ENCODE results near the gene PRORP. TPM values are rescaled to one million over a fixed set of nuclear protein-coding genes. Genes with fewer than 3 reads are reported as not detected.

PRORP gene
- polyA plus RNA-seq (2011; rRNA removed) (38.8 and 40.0 TPM in 2 replicates), polyA plus RNA-seq (2017; fragmentation: RNase III; extraction: RNeasy Plus Mini Kit Qiagen cat#74134 plus additional on column Dnase treatment) (28.9 to 29.3 TPM (median 29.2 TPM) in 3 replicates), polyA minus RNA-seq (2011; rRNA and poly(A)+ RNA removed) (31.0 and 46.6 TPM in 2 replicates)
- 17.3 and 18.1 TPM in 2 replicates for polyA plus RNA-seq (2012; cell fraction: cytosol; rRNA removed)
- 20.2 and 38.9 TPM in 2 replicates for polyA plus RNA-seq (2012; cell fraction: nucleus; rRNA removed)

DNA sequence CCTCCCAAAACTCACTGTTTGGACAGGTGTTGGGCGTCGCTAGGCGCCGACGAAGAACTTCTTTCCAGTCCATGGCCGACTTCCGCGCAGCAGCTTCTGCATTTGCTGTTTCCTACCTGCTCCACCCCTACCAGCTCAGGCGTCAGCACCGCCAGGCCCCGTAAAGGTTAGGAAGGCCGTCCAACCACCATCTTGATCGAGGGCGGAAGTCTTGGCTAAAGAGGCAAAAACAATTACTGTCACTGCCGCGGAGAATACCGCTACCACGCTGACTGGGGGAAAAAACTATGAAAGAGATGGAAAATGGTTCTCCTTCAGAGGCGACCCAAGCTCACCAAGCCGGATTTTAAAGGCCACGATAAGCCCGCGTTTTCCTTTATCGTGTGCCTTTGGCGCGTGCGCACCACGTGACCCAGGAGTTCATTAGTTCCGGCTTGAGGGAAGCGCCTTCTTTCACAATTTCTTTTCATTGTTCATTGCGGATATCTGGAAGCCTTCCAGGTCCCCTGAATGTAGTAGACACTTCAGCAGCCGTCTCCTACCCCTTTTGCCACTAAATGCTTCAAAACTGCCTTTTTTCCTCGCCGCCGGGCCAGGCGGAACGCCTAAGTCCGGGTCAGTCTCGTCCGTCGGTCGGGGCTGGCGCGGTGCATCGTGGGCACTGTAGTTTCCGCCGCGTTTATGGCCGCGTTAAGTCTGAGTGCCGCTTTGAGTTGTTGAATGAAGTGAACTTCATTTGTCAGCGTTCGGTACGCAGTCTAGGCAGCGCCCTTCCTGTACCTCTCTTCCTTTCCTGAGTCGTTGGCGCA is at the start of gene PRORP, which contains the start of gene PPP2R3C:
Gene PRORP, plus strand, starts transcription at position 666 of the 809 bp plus-strand sequence. CDS start 694 bp downstream, outside the sequence.
Gene PPP2R3C, minus strand, starts transcription at position 104 of the 809 bp plus-strand sequence. Its CDS starts 31 bp downstream, at position 73.
- DNase-seq (ENCODE audit: low read depth in 1 of 2, low spot score in 1 of 2): peak; percentile 74 to 99
- POLR2A ChIA-PET: interaction anchor here (0.5 to 3.0 kb wide), 17 partner anchors 11 to 479 kb away, joined by 3 to 22 read pairs (median 4); partner anchors contain the start of genes FAM177A1, NFKBIA, PSMA6 and SRP54
- Histone ChIP-seq H3K4me3 (peak within 1 kb of the TSS; percentile 90), H3K9me3 (no peaks in the 10 kb centered on the region), H3K4me2 (peak within 1 kb of the TSS; percentile 92), H3K4me1 (peaks cover 11% of the 10 kb centered on the region; the same call in 1 of the 3 replicates), H3K27ac (peak within 1 kb of the TSS; percentile 97 to 99)
- peak; percentile 46 for FAIRE-seq
- WGBS (ENCODE audit: missing lambda C conversion rate): 1% methylated on average over 52 of the region's 57 CpGs
- peak; percentile 94 to 96 for ATAC-seq
- CTCF ChIA-PET: interaction anchor here (0.5 to 2.2 kb wide), 3 partner anchors 76 to 181 kb away, joined by 3 to 5 read pairs (median 4); partner anchors contain the start of gene FAM177A1
- TF ChIP-seq ZFP36 (IDR thresholded peaks at IDR 0.05; ENCODE audit: borderline replicate concordance, partially characterized antibody) (no peak), POLR2AphosphoS2 (conservative IDR thresholded peaks at IDR 0.05; ENCODE audit: low read length) (no peak), PHF8 (IDR thresholded peaks at IDR 0.05; ENCODE audit: borderline replicate concordance, low read depth) (peak; percentile 68; the same call in 1 of the 2 replicates), HDAC2 (IDR thresholded peaks at IDR 0.05) (no peak), NR3C1 (IDR thresholded peaks at IDR 0.05) (no peak), CEBPB (IDR thresholded peaks at IDR 0.05) (0 out of 4 replicates have a peak, but pooled peaks of 1 of the 2 experiments have one; percentile 52), FOSL2 (IDR thresholded peaks at IDR 0.05) (no peak), FOSL2 (CRISPR knock-in tag; IDR thresholded peaks at IDR 0.05) (no peak), MAZ (IDR thresholded peaks at IDR 0.05; ENCODE audit: borderline replicate concordance, low read depth, low read length) (peak; percentile 46; the same call in 1 of the 2 replicates), SREBF2 (IDR thresholded peaks at IDR 0.05) (no peak), RARB (CRISPR knock-in tag; IDR thresholded peaks at IDR 0.05) (0 out of 2 replicates have a peak, but pooled peaks have one; percentile 63), EHMT2 (IDR thresholded peaks at IDR 0.05; ENCODE audit: low read depth) (no peak), CBX2 (IDR thresholded peaks at IDR 0.05; ENCODE audit: borderline replicate concordance, low read depth) (no peak), HOXA7 (CRISPR knock-in tag; IDR thresholded peaks at IDR 0.05) (peak; percentile 69; the same call in 1 of the 2 replicates), GATA3 (IDR thresholded peaks at IDR 0.05; ENCODE audit: borderline replicate concordance) (no peak; the same call in 1 of the 2 replicates), FOXS1 (CRISPR knock-in tag; IDR thresholded peaks at IDR 0.05) (0 out of 2 replicates have a peak, but pooled peaks have one; percentile 37), JUNB (IDR thresholded peaks at IDR 0.05) (no peak), SMC3 (IDR thresholded peaks at IDR 0.05) (no peak), RCOR1 (IDR thresholded peaks at IDR 0.05; ENCODE audit: low read depth, low read length) (no peak), HOXB13 (CRISPR knock-in tag; IDR thresholded peaks at IDR 0.05; ENCODE audit: low read depth) (no peak; the same call in none of the 2 replicates), MYC (IDR thresholded peaks at IDR 0.05; ENCODE audit: borderline replicate concordance, low read length) (peak; percentile 90), POLR2A (IDR thresholded peaks at IDR 0.05; ENCODE audit: low read length) (peak; percentile 26; the same call in 1 of the 2 replicates), FOSB (CRISPR knock-in tag; IDR thresholded peaks at IDR 0.05) (no peak), TP53 (CRISPR knock-in tag; IDR thresholded peaks at IDR 0.05) (peak; percentile 67; the same call in 1 of the 2 replicates), MAFK (IDR thresholded peaks at IDR 0.05; ENCODE audit: partially characterized antibody) (no peak), TFCP2L1 (CRISPR knock-in tag; IDR thresholded peaks at IDR 0.05) (0 out of 2 replicates have a peak, but pooled peaks have one; percentile 10), NPAS2 (CRISPR knock-in tag; IDR thresholded peaks at IDR 0.05; ENCODE audit: borderline replicate concordance) (peak; percentile 93), CBX8 (IDR thresholded peaks at IDR 0.05) (no peak)
- TF ChIP-seq, protein P1, sequence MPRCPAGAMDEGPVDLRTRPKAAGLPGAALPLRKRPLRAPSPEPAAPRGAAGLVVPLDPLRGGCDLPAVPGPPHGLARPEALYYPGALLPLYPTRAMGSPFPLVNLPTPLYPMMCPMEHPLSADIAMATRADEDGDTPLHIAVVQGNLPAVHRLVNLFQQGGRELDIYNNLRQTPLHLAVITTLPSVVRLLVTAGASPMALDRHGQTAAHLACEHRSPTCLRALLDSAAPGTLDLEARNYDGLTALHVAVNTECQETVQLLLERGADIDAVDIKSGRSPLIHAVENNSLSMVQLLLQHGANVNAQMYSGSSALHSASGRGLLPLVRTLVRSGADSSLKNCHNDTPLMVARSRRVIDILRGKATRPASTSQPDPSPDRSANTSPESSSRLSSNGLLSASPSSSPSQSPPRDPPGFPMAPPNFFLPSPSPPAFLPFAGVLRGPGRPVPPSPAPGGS (IDR thresholded peaks at IDR 0.05): peak; percentile 8; the same call in 1 of the 3 replicates
- TF ChIP-seq, protein P2, sequence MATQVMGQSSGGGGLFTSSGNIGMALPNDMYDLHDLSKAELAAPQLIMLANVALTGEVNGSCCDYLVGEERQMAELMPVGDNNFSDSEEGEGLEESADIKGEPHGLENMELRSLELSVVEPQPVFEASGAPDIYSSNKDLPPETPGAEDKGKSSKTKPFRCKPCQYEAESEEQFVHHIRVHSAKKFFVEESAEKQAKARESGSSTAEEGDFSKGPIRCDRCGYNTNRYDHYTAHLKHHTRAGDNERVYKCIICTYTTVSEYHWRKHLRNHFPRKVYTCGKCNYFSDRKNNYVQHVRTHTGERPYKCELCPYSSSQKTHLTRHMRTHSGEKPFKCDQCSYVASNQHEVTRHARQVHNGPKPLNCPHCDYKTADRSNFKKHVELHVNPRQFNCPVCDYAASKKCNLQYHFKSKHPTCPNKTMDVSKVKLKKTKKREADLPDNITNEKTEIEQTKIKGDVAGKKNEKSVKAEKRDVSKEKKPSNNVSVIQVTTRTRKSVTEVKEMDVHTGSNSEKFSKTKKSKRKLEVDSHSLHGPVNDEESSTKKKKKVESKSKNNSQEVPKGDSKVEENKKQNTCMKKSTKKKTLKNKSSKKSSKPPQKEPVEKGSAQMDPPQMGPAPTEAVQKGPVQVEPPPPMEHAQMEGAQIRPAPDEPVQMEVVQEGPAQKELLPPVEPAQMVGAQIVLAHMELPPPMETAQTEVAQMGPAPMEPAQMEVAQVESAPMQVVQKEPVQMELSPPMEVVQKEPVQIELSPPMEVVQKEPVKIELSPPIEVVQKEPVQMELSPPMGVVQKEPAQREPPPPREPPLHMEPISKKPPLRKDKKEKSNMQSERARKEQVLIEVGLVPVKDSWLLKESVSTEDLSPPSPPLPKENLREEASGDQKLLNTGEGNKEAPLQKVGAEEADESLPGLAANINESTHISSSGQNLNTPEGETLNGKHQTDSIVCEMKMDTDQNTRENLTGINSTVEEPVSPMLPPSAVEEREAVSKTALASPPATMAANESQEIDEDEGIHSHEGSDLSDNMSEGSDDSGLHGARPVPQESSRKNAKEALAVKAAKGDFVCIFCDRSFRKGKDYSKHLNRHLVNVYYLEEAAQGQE (IDR thresholded peaks at IDR 0.05): no peak
- TF ChIP-seq, protein P3, sequence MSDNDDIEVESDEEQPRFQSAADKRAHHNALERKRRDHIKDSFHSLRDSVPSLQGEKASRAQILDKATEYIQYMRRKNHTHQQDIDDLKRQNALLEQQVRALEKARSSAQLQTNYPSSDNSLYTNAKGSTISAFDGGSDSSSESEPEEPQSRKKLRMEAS (IDR thresholded peaks at IDR 0.05): peak; percentile 97
- TF ChIP-seq, protein P4, sequence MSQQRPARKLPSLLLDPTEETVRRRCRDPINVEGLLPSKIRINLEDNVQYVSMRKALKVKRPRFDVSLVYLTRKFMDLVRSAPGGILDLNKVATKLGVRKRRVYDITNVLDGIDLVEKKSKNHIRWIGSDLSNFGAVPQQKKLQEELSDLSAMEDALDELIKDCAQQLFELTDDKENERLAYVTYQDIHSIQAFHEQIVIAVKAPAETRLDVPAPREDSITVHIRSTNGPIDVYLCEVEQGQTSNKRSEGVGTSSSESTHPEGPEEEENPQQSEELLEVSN (IDR thresholded peaks at IDR 0.05; ENCODE audit: borderline replicate concordance, low read depth): peak; percentile 88
- TF ChIP-seq, protein P5, sequence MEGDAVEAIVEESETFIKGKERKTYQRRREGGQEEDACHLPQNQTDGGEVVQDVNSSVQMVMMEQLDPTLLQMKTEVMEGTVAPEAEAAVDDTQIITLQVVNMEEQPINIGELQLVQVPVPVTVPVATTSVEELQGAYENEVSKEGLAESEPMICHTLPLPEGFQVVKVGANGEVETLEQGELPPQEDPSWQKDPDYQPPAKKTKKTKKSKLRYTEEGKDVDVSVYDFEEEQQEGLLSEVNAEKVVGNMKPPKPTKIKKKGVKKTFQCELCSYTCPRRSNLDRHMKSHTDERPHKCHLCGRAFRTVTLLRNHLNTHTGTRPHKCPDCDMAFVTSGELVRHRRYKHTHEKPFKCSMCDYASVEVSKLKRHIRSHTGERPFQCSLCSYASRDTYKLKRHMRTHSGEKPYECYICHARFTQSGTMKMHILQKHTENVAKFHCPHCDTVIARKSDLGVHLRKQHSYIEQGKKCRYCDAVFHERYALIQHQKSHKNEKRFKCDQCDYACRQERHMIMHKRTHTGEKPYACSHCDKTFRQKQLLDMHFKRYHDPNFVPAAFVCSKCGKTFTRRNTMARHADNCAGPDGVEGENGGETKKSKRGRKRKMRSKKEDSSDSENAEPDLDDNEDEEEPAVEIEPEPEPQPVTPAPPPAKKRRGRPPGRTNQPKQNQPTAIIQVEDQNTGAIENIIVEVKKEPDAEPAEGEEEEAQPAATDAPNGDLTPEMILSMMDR (IDR thresholded peaks at IDR 0.05): no peak

Measured in A549 (cell line).